Lung (tissue), 12 donors: Measurements from ENCODE around the gene PTPRU. TPM values are rescaled to one million over a fixed set of nuclear protein-coding genes. Genes with fewer than 3 reads are reported as not detected.

Experiments
- ATAC-seq: fragments of 200-7000 bp; cut with Tn5 transposase; one replicate; pipeline ENCODE4 v1.9.1; 2020; ENCODE audit warnings: moderate number of reproducible peaks; ENCODE audit not compliant: insufficient read depth, low FRiP score
- DNase-seq, 3 donors: peaks; one replicate each; pipeline ENCODE4 v3.0.0-alpha.2; 2013 to 2017
- H3K27ac ChIP-seq, 2 donors: one replicate each; pipeline ENCODE4 v1.5.1; 2013; ENCODE audit warnings: mild to moderate bottlenecking in 2 of 2, moderate library complexity in 2 of 2, control low read depth in 1 of 2, inconsistent platforms in 1 of 2, low read depth in 1 of 2, low read length in 1 of 2
- H3K27me3 ChIP-seq, 3 donors: one replicate each; pipeline ENCODE4 v1.5.1; 2013; ENCODE audit warnings: low read length in 2 of 3; ENCODE audit not compliant: control insufficient read depth in 3 of 3, insufficient read depth in 3 of 3
- H3K36me3 ChIP-seq, 4 donors: one replicate each; pipeline ENCODE4 v1.5.1; 2013; ENCODE audit warnings: low read length in 4 of 4, mild to moderate bottlenecking in 1 of 4, moderate library complexity in 1 of 4; ENCODE audit not compliant: control insufficient read depth in 4 of 4, insufficient read depth in 4 of 4
- H3K4me1 ChIP-seq, 5 donors: one replicate each; pipeline ENCODE4 v1.5.1; 2013; ENCODE audit warnings: low read length in 5 of 5, mild to moderate bottlenecking in 2 of 5, moderate library complexity in 1 of 5; ENCODE audit not compliant: control insufficient read depth in 5 of 5, insufficient read depth in 5 of 5
- H3K4me3 ChIP-seq: one replicate; pipeline ENCODE4 v1.5.1; 2013; ENCODE audit warnings: mild to moderate bottlenecking, control low read depth, moderate library complexity
- H3K9ac ChIP-seq, 2 donors: one replicate each; pipeline ENCODE4 v1.5.1; 2013; ENCODE audit warnings: low read length in 2 of 2, control low read depth in 1 of 2; ENCODE audit not compliant: insufficient read depth in 1 of 2
- H3K9me3 ChIP-seq, 4 donors: one replicate each; pipeline ENCODE4 v1.5.1; 2013; ENCODE audit warnings: low read length in 3 of 4, mild to moderate bottlenecking in 1 of 4, moderate library complexity in 1 of 4; ENCODE audit not compliant: control insufficient read depth in 4 of 4, insufficient read depth in 3 of 4
- CTCF ChIP-seq: IDR thresholded peaks from 2 replicates; pipeline ENCODE4 v1.5.1; 2012; ENCODE audit warnings: mild to moderate bottlenecking; ENCODE audit errors: control extremely low read depth, extremely low read depth
- WGBS, 2 donors: extraction: QIAGEN DNeasy Blood & Tissue Kit; methylation state at CpG; one replicate each; pipeline ENCODE4 v1.1.7; 2013; 5-methylcytosine and 5-hydroxymethylcytosine counted together
- polyA plus RNA-seq, 2 donors: library from polyadenylated mRNA; stranded (reverse); fragments of 200-250 nt; gene quantifications; one replicate each; pipeline ENCODE4 v1.2.1, GENCODE V29; 2013
- total RNA-seq, 2 donors: library from RNA; depleted of rRNA in 1 of 2; stranded (reverse); fragments of >200 nt in 1 of 2; gene quantifications; one replicate each; pipeline ENCODE4 v1.2.1, GENCODE V29; 2014 to 2021
- donor health status: control.
- donor health status: control.
- donor health status: Bipolar disorder and iron deficiency.
- donor health status: healthy.
- donor health status: DM: yes; HTN: yes; CAD: no.

PTPRU gene
- total and polyA plus RNA-seq, 4 donors, result 22.6 to 55.3 (median 32.9) TPM

GRCh38 chr1:29245876-29246275 is 9.6 kb downstream of the PTPRU start:
- WGBS, 2 donors, result 67% methylated on average over 5 of the region's 5 CpGs
- no peak for ATAC-seq
- TF ChIP-seq CTCF, result no peak
- peaks cover 0 to 5% (median 0%) of the 10 kb centered on the region in 4 donors for H3K9me3 ChIP-seq
- H3K4me3 ChIP-seq, result no peak overlapping the region
- H3K36me3 ChIP-seq, result peaks cover 0 to 1% (median 0%) of the 10 kb centered on the region in 4 donors
- peaks cover 0 to 22% (median 2%) of the 10 kb centered on the region in 5 donors for H3K4me1 ChIP-seq
- peak; percentile 50 to 55 (median 54) for DNase-seq
- H3K27ac ChIP-seq, result no peak overlapping the region
- no peak overlapping the region for H3K9ac ChIP-seq
- H3K27me3 ChIP-seq, result no peaks in the 10 kb centered on the region

- H3K27ac ChIP-seq, result no peak overlapping the region
- 76 to 77% methylated on average over 3 of the region's 3 CpGs for WGBS, 2 donors
- H3K27me3 ChIP-seq, result no peaks in the 10 kb centered on the region
- no peak overlapping the region for H3K9ac ChIP-seq
- DNase-seq (no peak), ATAC-seq (no peak)
- TF ChIP-seq CTCF, result no peak
- H3K36me3 ChIP-seq, result peaks cover 0 to 1% (median 0%) of the 10 kb centered on the region in 4 donors
- peaks cover 0 to 27% (median 2%) of the 10 kb centered on the region in 5 donors for H3K4me1 ChIP-seq
- H3K9me3 ChIP-seq, result peaks cover 0 to 5% (median 0%) of the 10 kb centered on the region in 4 donors
- H3K4me3 ChIP-seq, result no peak overlapping the region
These were observed 10.7 kb downstream of the PTPRU start for GRCh38 chr1:29247044-29247443.

GRCh38 chr1:29247571-29248273 is 11.4 kb downstream of the PTPRU start:
- H3K9ac ChIP-seq, result no peak overlapping the region
- no peak for ATAC-seq
- no peak for TF ChIP-seq CTCF
- 87 to 89% methylated on average over 8 of the region's 8 CpGs for WGBS, 2 donors
- no peak overlapping the region for H3K27ac ChIP-seq
- H3K27me3 ChIP-seq, result no peaks in the 10 kb centered on the region
- no peak for DNase-seq
- peaks cover 0 to 27% (median 2%) of the 10 kb centered on the region in 5 donors for H3K4me1 ChIP-seq
- H3K4me3 ChIP-seq, result no peak overlapping the region
- peaks cover 0 to 5% (median 0%) of the 10 kb centered on the region in 4 donors for H3K9me3 ChIP-seq
- H3K36me3 ChIP-seq, result peaks cover 0 to 1% (median 0%) of the 10 kb centered on the region in 4 donors
